Astrocyte (in vitro differentiated cells and primary cell): ENCODE measurements around the gene TMEM86A. TPM values are rescaled to one million over a fixed set of nuclear protein-coding genes. Genes with fewer than 3 reads are reported as not detected.

Experiments
- DNase-seq: peaks from one replicate; pipeline ENCODE4 v3.0.0-alpha.2; 2010; ENCODE audit warnings: low read depth
- FAIRE-seq: peaks from 2 replicates; lab custom pipeline; 2011; peaks lifted over from hg19 to GRCh38; lab: Jason Lieb, UNC
- H2AFZ ChIP-seq: 2 replicates; pipeline ENCODE4 v1.6.0; 2012; ENCODE audit warnings: low read depth, low read length, inconsistent platforms
- H3K27ac ChIP-seq: 2 replicates; pipeline ENCODE4 v1.5.1; 2011; ENCODE audit warnings: low read depth, low read length, inconsistent platforms
- H3K27me3 ChIP-seq: 2 replicates; pipeline ENCODE4 v1.6.0; 2011; ENCODE audit warnings: low read length, inconsistent platforms; ENCODE audit not compliant: insufficient read depth
- H3K36me3 ChIP-seq: 2 replicates; pipeline ENCODE4 v1.5.1; 2011; ENCODE audit warnings: low read length, inconsistent platforms; ENCODE audit not compliant: insufficient read depth
- H3K4me1 ChIP-seq: 2 replicates; pipeline ENCODE4 v1.5.1; 2011; ENCODE audit warnings: low read length, inconsistent platforms; ENCODE audit not compliant: insufficient read depth
- H3K4me2 ChIP-seq: 2 replicates; pipeline ENCODE4 v1.6.0; 2012; ENCODE audit warnings: low read length, inconsistent platforms
- H3K4me3 ChIP-seq: 2 replicates; pipeline ENCODE4 v1.5.1; 2011; ENCODE audit warnings: low read depth, mild to moderate bottlenecking, low read length, inconsistent platforms; ENCODE audit not compliant: insufficient read depth
- H3K79me2 ChIP-seq: 2 replicates; pipeline ENCODE4 v1.6.0; 2012; ENCODE audit warnings: mild to moderate bottlenecking, low read length, inconsistent platforms; ENCODE audit not compliant: insufficient read depth
- H3K9ac ChIP-seq: 2 replicates; pipeline ENCODE4 v1.6.0; 2012; ENCODE audit warnings: mild to moderate bottlenecking, low read length, inconsistent platforms
- H3K9me3 ChIP-seq: 2 replicates; pipeline ENCODE4 v1.5.1; 2012; ENCODE audit warnings: low read depth, mild to moderate bottlenecking, low read length, inconsistent platforms; ENCODE audit not compliant: insufficient read depth
- H4K20me1 ChIP-seq: 2 replicates; pipeline ENCODE4 v1.6.0; 2012; ENCODE audit warnings: low read length, inconsistent platforms; ENCODE audit not compliant: insufficient read depth
- H3K27ac Mint-ChIP-seq: one replicate; pipeline ENCODE4 v1.8.0; 2021; ENCODE audit warnings: mild to moderate bottlenecking, mixed read lengths; ENCODE audit not compliant: unreplicated experiment
- H3K27me3 Mint-ChIP-seq: one replicate; pipeline ENCODE4 v1.8.0; 2021; ENCODE audit warnings: low read depth, mixed read lengths; ENCODE audit not compliant: unreplicated experiment
- H3K36me3 Mint-ChIP-seq: one replicate; pipeline ENCODE4 v1.8.0; 2021; ENCODE audit warnings: low read depth, mixed read lengths; ENCODE audit not compliant: unreplicated experiment
- H3K4me1 Mint-ChIP-seq: one replicate; pipeline ENCODE4 v1.8.0; 2021; ENCODE audit warnings: low read depth, mixed read lengths; ENCODE audit not compliant: unreplicated experiment
- H3K4me3 Mint-ChIP-seq: one replicate; pipeline ENCODE4 v1.8.0; 2021; ENCODE audit warnings: mild to moderate bottlenecking, moderate library complexity, mixed read lengths; ENCODE audit not compliant: unreplicated experiment
- H3K9me3 Mint-ChIP-seq: one replicate; pipeline ENCODE4 v1.8.0; 2021; ENCODE audit warnings: mild to moderate bottlenecking, mixed read lengths; ENCODE audit not compliant: unreplicated experiment
- EZH2 ChIP-seq: IDR thresholded peaks from 2 replicates; pipeline ENCODE4 v1.6.1; 2012; ENCODE audit warnings: mild to moderate bottlenecking, low read length, inconsistent platforms; ENCODE audit not compliant: insufficient read depth
- total RNA-seq: library from RNA; stranded (reverse); gene quantifications from 2 replicates; pipeline ENCODE4 v1.2.1, GENCODE V29; 2021
- TF ChIP-seq, protein P1 (sequence below): IDR thresholded peaks from 2 replicates; pipeline ENCODE4 v1.5.1; 2011; ENCODE audit warnings: low read depth, mild to moderate bottlenecking, inconsistent platforms, low read length, moderate library complexity; ENCODE audit not compliant: insufficient read depth

The TMEM86A gene
- total RNA-seq, 1 donor from 2014 or later, result 4.0 TPM

DNA sequence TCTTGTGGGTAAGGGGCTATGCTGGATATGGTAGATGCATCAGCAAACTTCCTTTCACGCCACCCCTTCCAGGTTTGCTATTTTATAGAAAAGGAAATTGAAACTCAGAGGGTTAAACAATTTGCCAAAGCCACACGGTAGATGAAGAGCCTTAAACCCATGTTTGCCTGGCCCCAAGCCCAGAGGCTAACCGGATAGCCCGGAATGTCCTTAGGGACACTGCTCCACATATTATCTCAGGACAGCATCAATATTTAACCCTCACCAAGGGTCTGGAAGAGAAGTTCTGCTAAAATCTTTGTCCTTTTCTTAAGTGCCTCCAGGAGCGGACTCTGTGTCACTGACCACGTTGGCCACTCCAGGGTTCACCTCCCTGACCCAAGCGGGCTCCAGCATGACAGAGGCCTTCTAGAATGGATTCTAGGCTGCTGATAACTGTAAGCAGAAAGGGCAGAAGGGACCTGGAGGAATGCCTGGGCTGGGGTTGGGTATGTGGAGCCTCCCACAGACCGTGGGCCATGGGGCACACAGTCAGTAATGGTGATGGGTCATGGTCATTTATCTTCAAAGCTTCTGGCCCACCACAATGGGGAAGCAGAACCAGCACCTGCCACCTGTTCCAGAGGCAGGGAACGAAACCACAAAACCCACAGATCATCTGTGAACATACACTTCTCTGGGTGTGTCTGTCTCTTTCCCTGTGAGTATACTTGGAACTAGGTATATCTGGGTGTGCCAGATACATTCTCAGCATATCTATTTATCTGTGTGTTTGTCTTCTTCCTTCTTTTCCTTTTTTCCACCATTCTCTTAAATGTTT, 5.4 kb upstream of the TMEM86A start:
- no peaks in the 10 kb centered on the region for H3K27me3 ChIP-seq
- H3K27ac Mint-ChIP-seq, result no peak overlapping the region

DNA sequence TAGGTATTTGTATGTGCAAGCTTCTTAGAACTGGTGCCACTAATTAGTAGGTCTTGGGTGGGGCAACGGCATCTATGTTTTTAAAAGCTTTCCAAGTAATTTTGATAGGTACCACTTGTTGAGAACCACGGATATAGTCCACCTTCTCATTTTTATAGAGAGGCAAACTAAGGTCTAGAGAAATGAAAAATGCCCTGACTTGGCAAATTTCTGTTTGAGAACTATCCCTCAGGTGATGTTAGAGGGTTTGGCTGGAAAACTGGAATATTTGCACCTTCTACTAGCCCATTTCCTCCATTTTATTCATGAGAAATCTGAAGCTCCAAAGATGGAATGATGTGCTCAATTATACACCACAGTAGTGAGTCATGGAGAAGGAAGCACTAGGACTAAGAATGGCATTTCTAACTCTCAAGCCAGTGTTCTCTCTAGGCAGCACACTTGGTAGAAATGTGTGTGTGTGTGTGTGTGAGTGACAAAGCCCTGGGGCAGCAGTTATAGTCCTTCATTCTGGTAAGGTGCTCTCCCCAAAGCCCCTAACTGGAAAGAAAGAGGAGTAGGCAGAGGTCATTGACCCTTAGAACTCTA, 1.8 kb upstream of the TMEM86A start:
- Histone ChIP-seq H3K9ac (no peak overlapping the region), H3K4me2 (no peak overlapping the region), H3K36me3 (no peaks in the 10 kb centered on the region), H3K27ac (no peak overlapping the region), H3K4me3 (no peak overlapping the region), H2AFZ (no peak overlapping the region), H3K9me3 (no peaks in the 10 kb centered on the region), H3K79me2 (no peaks in the 10 kb centered on the region), H3K4me1 (peaks cover 8% of the 10 kb centered on the region), H3K27me3 (no peaks in the 10 kb centered on the region), H4K20me1 (no peaks in the 10 kb centered on the region)
- TF ChIP-seq EZH2, result no peak
- TF ChIP-seq, protein P1, sequence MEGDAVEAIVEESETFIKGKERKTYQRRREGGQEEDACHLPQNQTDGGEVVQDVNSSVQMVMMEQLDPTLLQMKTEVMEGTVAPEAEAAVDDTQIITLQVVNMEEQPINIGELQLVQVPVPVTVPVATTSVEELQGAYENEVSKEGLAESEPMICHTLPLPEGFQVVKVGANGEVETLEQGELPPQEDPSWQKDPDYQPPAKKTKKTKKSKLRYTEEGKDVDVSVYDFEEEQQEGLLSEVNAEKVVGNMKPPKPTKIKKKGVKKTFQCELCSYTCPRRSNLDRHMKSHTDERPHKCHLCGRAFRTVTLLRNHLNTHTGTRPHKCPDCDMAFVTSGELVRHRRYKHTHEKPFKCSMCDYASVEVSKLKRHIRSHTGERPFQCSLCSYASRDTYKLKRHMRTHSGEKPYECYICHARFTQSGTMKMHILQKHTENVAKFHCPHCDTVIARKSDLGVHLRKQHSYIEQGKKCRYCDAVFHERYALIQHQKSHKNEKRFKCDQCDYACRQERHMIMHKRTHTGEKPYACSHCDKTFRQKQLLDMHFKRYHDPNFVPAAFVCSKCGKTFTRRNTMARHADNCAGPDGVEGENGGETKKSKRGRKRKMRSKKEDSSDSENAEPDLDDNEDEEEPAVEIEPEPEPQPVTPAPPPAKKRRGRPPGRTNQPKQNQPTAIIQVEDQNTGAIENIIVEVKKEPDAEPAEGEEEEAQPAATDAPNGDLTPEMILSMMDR, result no peak
- Mint-ChIP-seq H3K36me3 (peaks cover 7% of the 10 kb centered on the region), H3K4me3 (no peak overlapping the region), H3K27me3 (peaks cover 6% of the 10 kb centered on the region), H3K9me3 (no peaks in the 10 kb centered on the region), H3K4me1 (peaks cover 38% of the 10 kb centered on the region), H3K27ac (peak overlapping the region; percentile 64)
- peak; percentile 41 for DNase-seq
- peak; percentile 49 for FAIRE-seq

More for the DNA sequence above, 5.4 kb upstream of the TMEM86A start:
- Mint-ChIP-seq H3K36me3 (no peaks in the 10 kb centered on the region), H3K9me3 (no peaks in the 10 kb centered on the region), H3K4me1 (peaks cover 19% of the 10 kb centered on the region), H3K27me3 (peaks cover 6% of the 10 kb centered on the region), H3K4me3 (no peak overlapping the region)
- no peaks in the 10 kb centered on the region for H3K79me2 ChIP-seq
- no peak overlapping the region for H3K9ac ChIP-seq
- FAIRE-seq (no peak), DNase-seq (no peak)
- H3K36me3 ChIP-seq, result no peaks in the 10 kb centered on the region
- H3K27ac ChIP-seq, result no peak overlapping the region
- H3K4me2 ChIP-seq, result no peak overlapping the region
- no peak overlapping the region for H2AFZ ChIP-seq
- H4K20me1 ChIP-seq, result no peaks in the 10 kb centered on the region
- TF ChIP-seq EZH2, result no peak
- TF ChIP-seq, protein P1, result no peak
- peaks cover under 1% of the 10 kb centered on the region for H3K4me1 ChIP-seq
- H3K4me3 ChIP-seq, result no peak overlapping the region
- H3K9me3 ChIP-seq, result no peaks in the 10 kb centered on the region
